ENCODE measurements around the gene MLH1.

MLH1 gene

GRCh38 chr3:36973139-36973538 lies 20.2 kb upstream of the MLH1 start:
- no peak for DNase-seq (ENCODE audit: low read depth in 3 of 3)

GRCh38 chr3:36981006-36981405 lies 12.3 kb upstream of the MLH1 start:
- DNase-seq (ENCODE audit: low read depth in 3 of 3): no peak

GRCh38 chr3:36988356-36988755 lies 5.0 kb upstream of the MLH1 start:
- no peak for DNase-seq (ENCODE audit: low read depth in 3 of 3)

- DNase-seq (ENCODE audit: low read depth in 3 of 3): no peak
Observed at GRCh38 chr3:36989005-36989404, 4.3 kb upstream of the MLH1 start.

- no peak for DNase-seq (ENCODE audit: low read depth in 3 of 3)
Observed at GRCh38 chr3:36989568-36989967, 3.8 kb upstream of the MLH1 start.

- DNase-seq (ENCODE audit: low read depth in 3 of 3): peak in 1 of 3 experiments; percentile 9
Observed at GRCh38 chr3:36991147-36991546, 2.2 kb upstream of the MLH1 start.

- peak in 1 of 3 experiments; percentile 5 for DNase-seq (ENCODE audit: low read depth in 3 of 3)
Observed at GRCh38 chr3:36991923-36992805, 1.2 kb upstream of the MLH1 start.

GRCh38 chr3:36992806-36993325 lies 452 bp upstream of the MLH1 start, which contains the start of gene EPM2AIP1:
Gene EPM2AIP1 (minus strand): TSS chr3:36993131. CDS start chr3:36993077, 54 bp downstream.
- DNase-seq (ENCODE audit: low read depth in 3 of 3): no peak

- no peak for DNase-seq (ENCODE audit: low read depth in 3 of 3)
Observed at GRCh38 chr3:37014620-37015019, 21.3 kb downstream of the MLH1 start.

GRCh38 chr3:37015642-37016041 lies 22.3 kb downstream of the MLH1 start:
- no peak for DNase-seq (ENCODE audit: low read depth in 3 of 3)

- no peak for DNase-seq (ENCODE audit: low read depth in 3 of 3)
Observed at GRCh38 chr3:37016903-37017302, 23.6 kb downstream of the MLH1 start.

- no peak for DNase-seq (ENCODE audit: low read depth in 3 of 3)
Observed at GRCh38 chr3:37017683-37018082, 24.4 kb downstream of the MLH1 start.

- no peak for DNase-seq (ENCODE audit: low read depth in 3 of 3)
Observed at GRCh38 chr3:37024092-37024491, 30.8 kb downstream of the MLH1 start.

- DNase-seq (ENCODE audit: low read depth in 3 of 3): no peak
Observed at GRCh38 chr3:37024820-37025405, 31.6 kb downstream of the MLH1 start.

- no peak for DNase-seq (ENCODE audit: low read depth in 3 of 3)
Observed at GRCh38 chr3:37025561-37026335, 32.4 kb downstream of the MLH1 start.

- DNase-seq (ENCODE audit: low read depth in 3 of 3): no peak
Observed at GRCh38 chr3:37026851-37027250, 33.5 kb downstream of the MLH1 start.

GRCh38 chr3:37028329-37028728 lies 35.0 kb downstream of the MLH1 start:
- no peak for DNase-seq (ENCODE audit: low read depth in 3 of 3)

GRCh38 chr3:37029111-37029510 lies 35.8 kb downstream of the MLH1 start:
- DNase-seq (ENCODE audit: low read depth in 3 of 3): no peak

GRCh38 chr3:37029516-37030163 lies 36.3 kb downstream of the MLH1 start:
- DNase-seq (ENCODE audit: low read depth in 3 of 3): no peak

GRCh38 chr3:37030588-37030987 lies 37.3 kb downstream of the MLH1 start:
- no peak for DNase-seq (ENCODE audit: low read depth in 3 of 3)

GRCh38 chr3:37031096-37031682 lies 37.9 kb downstream of the MLH1 start:
- DNase-seq (ENCODE audit: low read depth in 3 of 3): no peak
